Stimulated activated CD4-positive, alpha-beta T cell treated with anti-CD3 and anti-CD28 coated beads, Interleukin-4, amount 100 ng/mL, for 24 hours (primary cell): ENCODE results near the gene PDE5A.
"Not testable (repeated sequence)": the region's sequence is repeated elsewhere in the genome, so short reads cannot be mapped to it uniquely, and the experiment has no call there.

Experiments
- DNase-seq: peaks from one replicate; pipeline ENCODE4 v3.0.0-alpha.2; 2020

The PDE5A gene

GRCh38 chr4:119628281-119629141 lies at the start of gene PDE5A:
Gene PDE5A, minus strand, starts transcription at chr4:119628804. Its CDS starts 133 bp downstream, at chr4:119628671.
- DNase-seq = peak; percentile 76

DNA sequence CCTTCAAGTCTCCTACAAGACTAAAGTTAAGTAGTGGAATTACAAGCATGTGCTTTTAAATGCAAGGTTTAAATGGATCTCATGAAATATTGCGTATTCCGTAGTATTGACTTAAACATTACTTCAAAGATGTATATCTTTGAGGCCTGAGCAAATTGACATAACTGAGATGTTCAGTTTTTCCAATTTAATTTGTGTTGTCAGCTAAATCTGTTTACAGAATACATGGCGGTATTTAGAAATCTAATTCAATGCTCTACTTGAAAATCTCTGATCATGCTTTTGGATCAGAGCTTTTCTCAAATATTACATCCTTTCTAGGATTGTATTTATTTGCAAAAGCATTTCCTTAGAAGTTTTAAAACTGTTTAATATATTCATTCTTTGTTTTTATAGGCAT lies 47.5 kb upstream of the PDE5A start:
- DNase-seq = no peak

GRCh38 chr4:119675391-119675790 lies 46.8 kb upstream of the PDE5A start:
- no peak for DNase-seq

- no peak for DNase-seq
These were observed 44.3 kb upstream of the PDE5A start for GRCh38 chr4:119672938-119673337.

- no peak for DNase-seq
These were observed 43.5 kb upstream of the PDE5A start for GRCh38 chr4:119672086-119672485.

DNA sequence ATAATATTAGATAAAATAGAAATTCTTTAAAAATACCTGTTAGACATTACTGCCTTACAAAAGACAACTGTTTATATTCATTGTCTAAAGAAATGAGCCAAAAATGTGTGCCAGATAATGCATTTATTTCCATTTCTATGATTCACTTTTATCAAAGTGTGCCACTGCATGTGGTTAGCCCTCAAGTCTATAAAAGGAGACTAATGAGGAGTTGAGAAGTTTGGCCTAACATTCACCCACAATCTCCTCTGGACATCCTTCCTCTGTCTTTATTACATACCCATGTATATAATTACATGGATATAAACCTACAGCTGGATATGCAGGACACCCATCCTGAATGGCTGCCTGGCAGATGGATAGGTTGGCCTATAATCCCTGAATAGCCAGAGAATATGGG lies 42.6 kb upstream of the PDE5A start:
- DNase-seq = no peak

GRCh38 chr4:119667802-119668201 lies 39.2 kb upstream of the PDE5A start:
- no peak for DNase-seq

DNA sequence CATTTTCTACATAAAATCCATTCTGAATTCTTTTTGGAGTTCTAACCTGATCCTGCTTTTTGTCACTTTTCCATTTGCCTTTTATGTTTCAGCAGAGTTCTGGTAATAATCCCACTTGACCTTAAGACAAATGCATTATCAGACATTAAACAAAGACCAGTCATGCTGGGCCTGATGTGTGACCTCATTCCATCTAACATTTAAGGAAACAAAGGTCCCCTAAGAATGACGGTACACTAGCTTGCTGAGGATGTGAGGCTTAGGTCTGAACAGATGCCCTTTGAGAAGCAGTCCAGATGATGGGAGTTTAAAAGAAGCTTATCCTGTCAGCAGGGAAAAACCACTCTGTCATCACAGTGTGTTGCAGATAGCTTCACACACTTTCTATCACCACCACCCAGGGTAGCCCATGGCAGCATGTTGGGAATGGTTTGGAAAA lies 38.1 kb upstream of the PDE5A start:
- DNase-seq = no peak

DNA sequence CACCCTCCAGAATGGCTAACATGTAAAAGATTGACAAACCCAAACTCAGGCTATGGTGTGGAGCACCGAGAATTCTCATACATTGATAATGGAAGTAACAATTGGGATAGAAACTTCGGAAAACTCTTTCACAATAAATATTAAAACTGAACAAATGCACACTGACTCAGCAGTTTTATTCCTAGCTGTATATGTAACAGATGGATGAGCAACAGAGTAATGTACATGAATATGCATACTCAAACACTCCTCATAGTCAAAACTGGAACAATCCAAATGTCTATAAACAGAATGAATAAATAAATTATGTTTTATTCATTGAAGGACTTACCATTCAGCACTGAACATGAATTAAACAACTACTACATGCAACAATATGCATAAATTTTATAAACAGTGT lies 37.1 kb upstream of the PDE5A start:
- DNase-seq = no peak

DNA sequence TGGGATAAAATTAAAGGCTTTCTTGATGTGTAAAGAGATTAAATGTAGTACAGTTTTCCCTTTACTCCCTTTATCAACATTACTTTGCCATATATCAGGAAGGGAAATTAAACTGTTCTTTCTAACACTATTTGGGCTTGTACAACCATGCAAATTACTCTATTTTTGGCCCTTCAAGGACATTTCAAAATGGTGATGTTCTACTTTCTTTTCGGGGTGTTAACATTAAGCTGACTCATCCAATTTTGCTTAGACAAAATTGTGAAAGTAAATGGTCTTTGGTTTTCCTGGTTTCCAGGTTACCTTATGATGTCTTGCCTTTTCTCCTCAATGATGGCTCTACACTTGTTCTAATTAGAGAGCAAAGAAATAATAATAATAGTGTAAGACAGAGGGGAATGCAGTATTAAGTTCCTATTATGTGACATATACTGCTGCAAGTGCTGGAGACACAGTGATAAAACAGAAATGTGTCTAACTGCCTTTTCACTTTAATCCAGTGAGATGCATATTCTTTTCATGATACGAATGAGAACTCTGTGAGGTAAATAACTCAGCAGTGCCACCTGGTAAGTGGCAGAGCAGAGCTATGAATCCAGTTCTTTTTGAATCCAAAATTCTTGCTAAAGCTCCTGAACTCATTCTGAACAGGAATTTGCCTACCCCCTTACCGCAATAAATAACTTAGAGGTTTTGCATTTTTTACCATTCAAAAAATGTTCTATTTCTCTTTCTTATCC lies 35.7 kb upstream of the PDE5A start:
- no peak for DNase-seq

DNA sequence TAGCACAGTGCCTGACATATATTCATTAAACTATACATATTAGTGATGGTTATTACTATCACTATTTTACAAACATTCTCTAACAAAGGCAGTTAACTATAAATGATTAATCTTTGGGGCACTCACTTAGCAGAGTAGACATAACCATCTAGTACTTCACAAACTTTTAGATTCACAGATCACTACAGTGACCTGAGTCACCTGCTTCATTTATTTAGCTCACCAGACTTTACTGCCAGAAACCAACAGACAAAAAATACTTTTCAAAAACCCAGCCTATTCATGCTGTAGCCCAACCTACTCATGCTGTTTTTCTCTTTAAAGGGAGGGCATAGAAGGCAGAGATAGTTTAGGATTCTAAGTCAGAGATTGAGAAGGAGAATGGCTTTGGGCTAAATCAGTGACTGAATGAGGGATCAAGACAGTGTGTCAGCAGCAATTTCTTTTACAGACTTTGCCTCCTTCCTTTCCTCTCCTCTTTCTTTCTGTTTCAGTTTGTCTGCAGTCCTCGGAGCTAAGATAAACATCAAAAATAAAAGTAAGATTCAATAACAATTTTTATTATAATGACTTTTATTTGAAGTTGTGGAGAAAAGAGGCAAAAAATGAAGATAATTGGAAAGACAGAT lies 34.7 kb upstream of the PDE5A start:
- DNase-seq = no peak

GRCh38 chr4:119662612-119663011 lies 34.0 kb upstream of the PDE5A start:
- not testable (repeated sequence) for DNase-seq

DNA sequence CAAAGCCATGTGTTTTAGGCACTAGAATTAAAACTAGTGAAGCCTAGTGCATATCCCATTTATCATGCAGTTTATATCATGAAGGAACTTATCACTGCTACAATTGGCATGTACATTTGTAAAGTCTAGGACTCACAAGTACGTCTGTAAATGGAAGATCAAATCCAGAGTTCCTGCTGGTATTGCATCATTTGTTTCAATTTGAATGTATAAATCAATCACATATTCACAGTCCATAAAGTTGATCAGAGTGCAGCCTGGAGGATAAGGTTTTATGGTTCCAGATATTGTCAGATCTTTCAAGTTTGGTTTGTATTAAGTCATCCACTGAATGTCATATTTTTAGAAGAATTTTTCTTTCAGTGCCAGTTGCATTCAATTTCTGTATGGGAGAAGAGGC lies 32.6 kb upstream of the PDE5A start:
- DNase-seq = no peak

- no peak for DNase-seq
These were observed 31.0 kb upstream of the PDE5A start for GRCh38 chr4:119659576-119659975.

DNA sequence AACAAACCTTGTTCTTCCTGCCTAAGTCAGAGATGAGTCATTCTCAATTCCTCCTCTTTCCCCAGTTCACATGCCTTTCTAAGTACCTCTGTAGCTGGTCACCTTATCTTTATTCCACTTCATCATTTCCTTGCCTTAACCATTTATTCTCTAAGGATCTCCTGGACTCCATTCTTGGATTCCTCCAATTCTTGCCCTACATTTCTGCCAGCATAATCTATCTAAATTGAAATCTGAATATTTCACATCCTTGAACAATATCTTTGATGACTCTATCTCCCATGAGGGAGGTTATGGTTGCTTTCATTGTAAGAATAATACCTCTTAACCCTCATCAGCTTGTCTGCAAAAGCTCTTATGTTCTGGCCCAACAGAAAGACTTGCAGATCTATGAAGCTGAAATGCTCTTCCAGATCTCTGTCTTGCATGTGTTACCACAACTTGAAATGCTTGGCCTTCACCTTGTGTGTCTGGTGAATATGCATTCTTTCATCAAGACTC lies 28.6 kb upstream of the PDE5A start:
- no peak for DNase-seq

- DNase-seq = no peak
These were observed 27.7 kb upstream of the PDE5A start for GRCh38 chr4:119656342-119656741.

GRCh38 chr4:119655111-119655837 lies 26.7 kb upstream of the PDE5A start:
- DNase-seq = no peak

DNA sequence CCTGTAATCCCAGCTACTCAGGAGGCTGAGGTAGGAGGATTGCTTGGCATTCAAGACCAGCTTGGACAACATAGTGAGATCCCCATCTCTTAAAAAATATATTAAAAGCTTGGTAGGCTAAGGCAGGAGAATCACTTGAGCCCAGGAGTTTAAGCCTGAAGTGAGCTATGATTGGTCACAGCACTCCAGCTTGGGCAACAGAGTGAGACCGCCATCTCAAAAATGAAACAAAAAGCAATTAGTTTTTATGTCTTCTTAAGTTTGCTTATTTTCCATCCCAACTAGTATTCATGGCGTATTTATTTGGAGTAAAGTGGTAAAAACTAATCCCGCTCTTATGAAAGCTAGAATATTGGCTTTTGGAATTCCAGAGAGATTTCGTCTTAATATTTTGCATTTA lies 25.4 kb upstream of the PDE5A start:
- no peak for DNase-seq

DNA sequence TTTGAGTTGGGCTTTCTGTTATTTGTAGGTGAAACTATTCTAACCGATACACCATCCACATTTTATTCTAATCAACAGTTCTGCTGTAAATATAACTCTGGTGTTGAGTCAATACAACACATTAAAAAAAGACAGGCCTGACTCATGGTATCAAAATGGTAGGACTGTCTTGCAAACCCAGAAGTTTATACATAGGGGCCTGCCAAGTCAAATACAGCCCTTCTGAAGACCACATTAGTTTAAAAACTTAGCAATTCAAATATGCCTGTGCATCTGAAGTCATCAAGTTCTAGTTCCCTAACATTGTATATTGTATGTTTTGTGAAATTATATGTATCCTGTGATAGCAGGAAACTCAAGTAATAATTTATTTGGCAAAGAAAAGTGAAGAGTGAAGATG lies 24.4 kb upstream of the PDE5A start:
- no peak for DNase-seq

DNA sequence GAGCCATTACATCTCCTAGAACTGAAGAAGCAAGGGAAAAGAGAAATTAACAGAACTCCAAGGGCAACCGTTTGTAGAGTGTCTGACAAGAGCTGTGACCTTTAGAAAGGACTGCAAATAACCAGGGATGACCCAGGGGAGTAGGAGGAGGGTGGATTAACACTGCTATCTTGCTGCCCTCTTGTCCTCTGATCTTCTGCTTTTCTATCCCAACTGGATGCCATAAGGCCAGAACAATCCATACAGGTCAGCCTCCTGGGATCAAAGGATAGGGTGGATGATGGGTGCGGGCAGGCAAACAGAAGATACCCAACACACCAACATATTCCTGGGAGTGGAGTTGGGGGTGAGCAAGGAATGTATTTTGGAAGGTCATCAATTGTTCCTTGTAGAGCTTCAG lies 19.8 kb upstream of the PDE5A start:
- no peak for DNase-seq

GRCh38 chr4:119647558-119647957 lies 19.0 kb upstream of the PDE5A start:
- DNase-seq = no peak

DNA sequence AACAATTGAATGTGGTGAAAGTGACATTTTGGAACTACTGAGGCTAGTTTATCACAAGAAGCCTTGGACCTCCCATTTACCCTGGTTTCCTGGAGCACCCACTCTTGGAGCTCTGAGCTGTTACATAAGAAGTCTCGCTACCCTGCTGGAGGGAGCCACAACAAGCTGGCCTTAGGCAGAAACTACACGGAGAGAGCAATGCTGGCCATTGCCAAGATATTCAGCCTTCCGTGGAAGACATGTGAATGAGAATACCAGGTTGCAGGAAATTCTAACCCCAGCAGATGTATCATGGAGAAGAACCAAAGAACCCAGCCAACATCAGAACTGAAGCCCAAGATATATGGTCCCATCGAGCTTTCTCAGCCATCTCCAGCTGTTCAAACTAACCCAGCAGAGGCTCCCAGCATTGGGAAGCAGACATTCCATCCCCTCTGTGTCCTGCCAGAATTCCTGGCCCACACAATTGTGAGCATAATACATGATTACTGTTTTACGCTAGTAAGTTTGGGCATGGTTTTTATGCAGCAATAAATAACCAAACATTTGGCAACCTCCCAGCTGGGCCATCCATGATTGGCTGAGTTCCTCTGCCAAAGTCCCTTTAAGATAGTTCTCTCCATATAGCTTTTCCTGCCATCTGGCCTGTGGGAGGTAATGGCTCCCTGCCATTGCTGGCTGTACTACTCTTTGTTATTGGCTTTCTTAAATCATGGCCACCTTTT lies 17.9 kb upstream of the PDE5A start:
- no peak for DNase-seq
